Nephron (organoid): ENCODE measurements around the gene TMEM88.
"Not testable (repeated sequence)": the region's sequence is repeated elsewhere in the genome, so short reads cannot be mapped to it uniquely, and the experiment has no call there.

Source experiments
- H3K27ac Mint-ChIP-seq, 3 experiments: 2 replicates each; pipeline ENCODE4 v1.8.0; 2020; ENCODE audit warnings: mixed read lengths in 3 of 3, mild to moderate bottlenecking in 2 of 3, moderate library complexity in 1 of 3
- H3K27me3 Mint-ChIP-seq: 2 replicates; pipeline ENCODE4 v1.8.0; 2021; ENCODE audit warnings: low read depth, mild to moderate bottlenecking, moderate library complexity, mixed read lengths
- H3K36me3 Mint-ChIP-seq: 2 replicates; pipeline ENCODE4 v1.8.0; 2020; ENCODE audit warnings: low read depth, mixed read lengths
- H3K4me1 Mint-ChIP-seq: 2 replicates; pipeline ENCODE4 v1.8.0; 2020; ENCODE audit warnings: mixed read lengths
- H3K4me3 Mint-ChIP-seq, 3 experiments: 2 replicates each; pipeline ENCODE4 v1.8.0; 2020; ENCODE audit warnings: mild to moderate bottlenecking in 3 of 3, mixed read lengths in 3 of 3, moderate library complexity in 2 of 3
- H3K9me3 Mint-ChIP-seq: 2 replicates; pipeline ENCODE4 v1.8.0; 2020; ENCODE audit warnings: mixed read lengths
- TF ChIP-seq, protein P1 (sequence below), 3 experiments: fragments of 200-600 bp; sonication (generic); IDR thresholded peaks; one replicate each; pipeline ENCODE4 v1.5.0; 2021; ENCODE audit warnings: antibody characterized with exemption in 3 of 3; ENCODE audit not compliant: unreplicated experiment in 3 of 3

Gene TMEM88, protein sequence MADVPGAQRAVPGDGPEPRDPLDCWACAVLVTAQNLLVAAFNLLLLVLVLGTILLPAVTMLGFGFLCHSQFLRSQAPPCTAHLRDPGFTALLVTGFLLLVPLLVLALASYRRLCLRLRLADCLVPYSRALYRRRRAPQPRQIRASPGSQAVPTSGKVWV

DNA sequence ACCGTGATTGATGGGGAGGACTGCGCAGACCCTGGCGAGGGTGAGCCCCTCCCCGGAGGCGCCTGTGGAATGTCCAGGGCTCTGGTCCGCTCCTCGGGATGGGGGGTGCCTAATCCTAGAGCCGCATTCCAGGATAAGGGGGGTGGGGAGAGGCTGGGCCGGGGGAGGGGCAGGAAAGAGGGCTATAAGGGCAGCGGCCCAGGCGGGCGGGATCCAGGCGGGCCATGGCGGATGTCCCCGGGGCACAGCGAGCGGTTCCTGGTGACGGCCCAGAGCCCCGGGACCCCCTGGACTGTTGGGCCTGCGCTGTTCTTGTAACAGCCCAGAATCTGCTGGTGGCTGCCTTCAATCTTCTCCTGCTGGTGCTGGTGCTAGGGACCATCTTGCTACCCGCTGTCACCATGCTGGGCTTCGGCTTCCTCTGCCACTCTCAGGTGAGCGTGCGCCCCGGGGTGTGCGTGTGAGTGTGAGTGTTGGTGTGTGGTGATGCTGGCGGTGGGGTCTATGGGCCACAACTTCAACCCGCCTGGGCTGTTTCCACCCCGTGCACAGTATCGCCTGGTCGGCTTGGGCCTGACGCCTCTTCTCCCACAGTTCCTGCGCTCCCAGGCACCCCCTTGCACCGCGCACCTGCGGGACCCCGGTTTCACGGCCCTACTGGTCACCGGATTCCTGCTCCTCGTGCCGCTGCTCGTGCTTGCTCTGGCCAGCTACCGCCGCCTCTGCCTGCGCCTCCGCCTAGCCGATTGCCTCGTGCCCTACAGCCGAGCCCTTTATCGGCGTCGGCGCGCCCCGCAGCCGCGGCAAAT is at the start of gene TMEM88:
TMEM88 (plus strand) TSS at position 216 of the 809 bp plus-strand sequence; CDS start at position 225, 9 bp downstream.
- no peaks in the 10 kb centered on the region for H3K9me3 Mint-ChIP-seq
- peak within 1 kb of the TSS; percentile 36 to 66 (median 41) for H3K4me3 Mint-ChIP-seq
- H3K4me1 Mint-ChIP-seq, result peaks cover 5% of the 10 kb centered on the region
- H3K27me3 Mint-ChIP-seq, result peaks cover 3% of the 10 kb centered on the region
- peaks cover 44% of the 10 kb centered on the region for H3K36me3 Mint-ChIP-seq
- TF ChIP-seq, protein P1, sequence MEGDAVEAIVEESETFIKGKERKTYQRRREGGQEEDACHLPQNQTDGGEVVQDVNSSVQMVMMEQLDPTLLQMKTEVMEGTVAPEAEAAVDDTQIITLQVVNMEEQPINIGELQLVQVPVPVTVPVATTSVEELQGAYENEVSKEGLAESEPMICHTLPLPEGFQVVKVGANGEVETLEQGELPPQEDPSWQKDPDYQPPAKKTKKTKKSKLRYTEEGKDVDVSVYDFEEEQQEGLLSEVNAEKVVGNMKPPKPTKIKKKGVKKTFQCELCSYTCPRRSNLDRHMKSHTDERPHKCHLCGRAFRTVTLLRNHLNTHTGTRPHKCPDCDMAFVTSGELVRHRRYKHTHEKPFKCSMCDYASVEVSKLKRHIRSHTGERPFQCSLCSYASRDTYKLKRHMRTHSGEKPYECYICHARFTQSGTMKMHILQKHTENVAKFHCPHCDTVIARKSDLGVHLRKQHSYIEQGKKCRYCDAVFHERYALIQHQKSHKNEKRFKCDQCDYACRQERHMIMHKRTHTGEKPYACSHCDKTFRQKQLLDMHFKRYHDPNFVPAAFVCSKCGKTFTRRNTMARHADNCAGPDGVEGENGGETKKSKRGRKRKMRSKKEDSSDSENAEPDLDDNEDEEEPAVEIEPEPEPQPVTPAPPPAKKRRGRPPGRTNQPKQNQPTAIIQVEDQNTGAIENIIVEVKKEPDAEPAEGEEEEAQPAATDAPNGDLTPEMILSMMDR (IDR thresholded peaks at IDR 0.05; ENCODE audit: unreplicated experiment in 3 of 3), result no peak
- H3K27ac Mint-ChIP-seq, result no peak within 1 kb of the TSS

- Mint-ChIP-seq H3K4me3 (no peak overlapping the region), H3K27ac (no peak overlapping the region), H3K4me1 (peaks cover 10% of the 10 kb centered on the region), H3K27me3 (peaks cover 20% of the 10 kb centered on the region), H3K9me3 (no peaks in the 10 kb centered on the region), H3K36me3 (no peaks in the 10 kb centered on the region)
- TF ChIP-seq, protein P1 (IDR thresholded peaks at IDR 0.05; ENCODE audit: unreplicated experiment in 3 of 3), result no peak
Measured at GRCh38 chr17:7806587-7806986, 48.3 kb upstream of the TMEM88 start.

GRCh38 chr17:7807206-7807605 is 47.7 kb upstream of the TMEM88 start:
- no peak overlapping the region for H3K4me3 Mint-ChIP-seq
- no peaks in the 10 kb centered on the region for H3K36me3 Mint-ChIP-seq
- H3K9me3 Mint-ChIP-seq, result no peaks in the 10 kb centered on the region
- no peak overlapping the region for H3K27ac Mint-ChIP-seq
- H3K4me1 Mint-ChIP-seq, result peaks cover 8% of the 10 kb centered on the region
- TF ChIP-seq, protein P1 (IDR thresholded peaks at IDR 0.05; ENCODE audit: unreplicated experiment in 3 of 3), result no peak
- H3K27me3 Mint-ChIP-seq, result peaks cover 20% of the 10 kb centered on the region

DNA sequence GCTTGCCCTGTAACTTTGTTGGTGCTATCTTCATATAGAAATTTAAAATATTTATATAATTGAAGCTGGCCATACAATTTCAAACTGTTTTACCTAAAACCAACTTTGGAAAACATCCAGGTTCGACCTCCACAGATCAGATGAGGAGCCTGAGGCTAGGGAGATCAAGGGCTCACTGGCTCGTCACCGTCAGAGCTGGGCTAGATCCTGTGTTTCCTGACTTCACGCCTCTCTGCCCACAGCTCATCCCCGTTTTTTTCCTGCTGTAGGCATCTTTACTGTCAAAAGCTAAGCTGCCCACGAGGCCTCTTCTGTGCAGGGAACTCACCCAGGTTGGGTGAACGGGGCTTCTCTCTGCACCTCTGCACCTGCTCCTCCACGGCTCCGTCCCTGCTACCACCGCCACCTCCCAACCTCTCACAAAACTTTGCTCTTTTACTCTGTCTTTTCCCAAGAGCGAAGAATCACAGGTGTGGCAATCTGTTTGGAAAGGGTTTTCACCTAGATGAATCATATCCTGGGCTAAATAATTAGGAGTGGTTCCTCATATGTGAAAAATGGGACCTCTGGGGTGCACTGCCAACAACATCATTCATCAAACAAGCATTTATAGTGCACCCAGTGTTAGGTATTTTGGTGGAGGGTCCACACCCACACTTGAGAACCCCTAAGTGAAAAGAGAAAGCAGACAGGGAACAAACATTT is 45.6 kb upstream of the TMEM88 start:
- H3K27ac Mint-ChIP-seq, result no peak overlapping the region
- TF ChIP-seq, protein P1 (IDR thresholded peaks at IDR 0.05; ENCODE audit: unreplicated experiment in 3 of 3), result no peak
- H3K9me3 Mint-ChIP-seq, result no peaks in the 10 kb centered on the region

GRCh38 chr17:7809791-7810343 is 45.0 kb upstream of the TMEM88 start:
- not testable (repeated sequence) for H3K36me3 Mint-ChIP-seq, H3K27ac Mint-ChIP-seq, H3K4me3 Mint-ChIP-seq, H3K9me3 Mint-ChIP-seq, H3K4me1 Mint-ChIP-seq
- peaks cover 16% of the 10 kb centered on the region for H3K27me3 Mint-ChIP-seq

More for the DNA sequence above, 45.6 kb upstream of the TMEM88 start:
- Mint-ChIP-seq H3K36me3 (no peaks in the 10 kb centered on the region), H3K4me3 (no peak overlapping the region), H3K27me3 (peaks cover 17% of the 10 kb centered on the region), H3K4me1 (no peaks in the 10 kb centered on the region)

- Mint-ChIP-seq H3K27me3 (peaks cover 16% of the 10 kb centered on the region), H3K36me3 (no peaks in the 10 kb centered on the region), H3K4me3 (no peak overlapping the region), H3K4me1 (no peaks in the 10 kb centered on the region), H3K27ac (no peak overlapping the region), H3K9me3 (no peaks in the 10 kb centered on the region)
- TF ChIP-seq, protein P1 (IDR thresholded peaks at IDR 0.05; ENCODE audit: unreplicated experiment in 3 of 3), result no peak
Measured at GRCh38 chr17:7811251-7811650, 43.6 kb upstream of the TMEM88 start.
